HepG2 (cell line): ENCODE data around the gene PDK2. TPM values are rescaled to one million over a fixed set of nuclear protein-coding genes. Genes with fewer than 3 reads are reported as not detected.

Experiments used
- ATM ChIP-seq: fragments of 450-650 bp; IDR thresholded peaks from 2 replicates; pipeline ENCODE4 v1.7.1; 2017; ENCODE audit warnings: mild to moderate bottlenecking, borderline replicate concordance
- CBFB ChIP-seq: sonication (generic); formaldehyde crosslinking; IDR thresholded peaks from 2 replicates; pipeline ENCODE4 v1.4.0; 2020; ENCODE audit warnings: missing genetic modification reagents
- CTCF ChIP-seq: sonication (generic); formaldehyde crosslinking; IDR thresholded peaks from 2 replicates; pipeline ENCODE4 v1.5.0; 2020; ENCODE audit warnings: mild to moderate bottlenecking, missing genetic modification reagents, moderate library complexity
- DPF2 ChIP-seq: sonication (generic); formaldehyde crosslinking; IDR thresholded peaks from 2 replicates; pipeline ENCODE4 v1.4.0; 2020; ENCODE audit warnings: mild to moderate bottlenecking, low read depth, missing genetic modification reagents, borderline replicate concordance
- HNF1A ChIP-seq, 2 experiments: sonication (generic) in 1 of 2; formaldehyde crosslinking in 1 of 2; IDR thresholded peaks; 2 replicates each; pipeline versions ENCODE4 v1.4.0 to v1.6.1; 2016 to 2020; ENCODE audit warnings: borderline replicate concordance in 1 of 2, low read depth in 1 of 2, mild to moderate bottlenecking in 1 of 2, missing genetic modification reagents in 1 of 2
- HOXA3 ChIP-seq: sonication (generic); formaldehyde crosslinking; IDR thresholded peaks from 2 replicates; pipeline ENCODE4 v1.5.0; 2020; ENCODE audit warnings: missing genetic modification reagents
- KAT8 ChIP-seq: IDR thresholded peaks from 2 replicates; pipeline ENCODE4 v1.6.1; 2016; ENCODE audit warnings: missing genetic modification reagents, missing compliant biosample characterization
- KLF13 ChIP-seq: sonication (generic); formaldehyde crosslinking; IDR thresholded peaks from 2 replicates; pipeline ENCODE4 v1.4.0; 2020; ENCODE audit warnings: mild to moderate bottlenecking, missing genetic modification reagents
- REL ChIP-seq: sonication (generic); formaldehyde crosslinking; conservative IDR thresholded peaks from 2 replicates; pipeline ENCODE4 v1.8.0; 2022; ENCODE audit warnings: mild to moderate bottlenecking, missing genetic modification reagents, moderate library complexity
- TARDBP ChIP-seq: sonication (generic); formaldehyde crosslinking; IDR thresholded peaks from 2 replicates; pipeline ENCODE4 v1.8.0; 2022; ENCODE audit warnings: mild to moderate bottlenecking, missing genetic modification reagents
- ZFP36L2 ChIP-seq: sonication (generic); formaldehyde crosslinking; IDR thresholded peaks from 2 replicates; pipeline ENCODE4 v1.4.0; 2020; ENCODE audit warnings: missing genetic modification reagents
- ZFYVE20 ChIP-seq: sonication (generic); formaldehyde crosslinking; IDR thresholded peaks from 2 replicates; pipeline ENCODE4 v1.8.0; 2023; ENCODE audit warnings: low read depth, mild to moderate bottlenecking, moderate library complexity, missing genetic modification reagents, borderline replicate concordance
- ZNF143 ChIP-seq: sonication (generic); formaldehyde crosslinking; IDR thresholded peaks from 2 replicates; pipeline ENCODE4 v1.4.0; 2020; ENCODE audit warnings: missing genetic modification reagents
- ZNF207 ChIP-seq: fragments of 450-650 bp; IDR thresholded peaks from 2 replicates; pipeline ENCODE4 v1.6.1; 2016; ENCODE audit warnings: antibody characterized with exemption, borderline replicate concordance
- ZNF234 ChIP-seq: sonication (generic); formaldehyde crosslinking; conservative IDR thresholded peaks from 2 replicates; pipeline ENCODE4 v1.5.1; 2020; ENCODE audit warnings: mild to moderate bottlenecking, missing genetic modification reagents
- ZNF256 ChIP-seq: sonication (generic); formaldehyde crosslinking; conservative IDR thresholded peaks from 2 replicates; pipeline ENCODE4 v1.4.0; 2020; ENCODE audit warnings: missing genetic modification reagents
- ZNF337 ChIP-seq: sonication (generic); formaldehyde crosslinking; IDR thresholded peaks from 2 replicates; pipeline ENCODE4 v1.5.1; 2020; ENCODE audit warnings: missing genetic modification reagents, low read depth, mild to moderate bottlenecking, borderline replicate concordance
- ZNF460 ChIP-seq: sonication (generic); formaldehyde crosslinking; IDR thresholded peaks from 2 replicates; pipeline ENCODE4 v1.5.1; 2020; ENCODE audit warnings: missing genetic modification reagents, mild to moderate bottlenecking, borderline replicate concordance
- ZNF607 ChIP-seq: sonication (generic); formaldehyde crosslinking; IDR thresholded peaks from 2 replicates; pipeline ENCODE4 v1.5.1; 2020; ENCODE audit warnings: missing genetic modification reagents, mild to moderate bottlenecking, borderline replicate concordance
- ZNF713 ChIP-seq: sonication (generic); formaldehyde crosslinking; IDR thresholded peaks from 2 replicates; pipeline ENCODE4 v1.4.0; 2020; ENCODE audit warnings: mild to moderate bottlenecking, missing genetic modification reagents
- ZNF800 ChIP-seq: sonication (generic); formaldehyde crosslinking; IDR thresholded peaks from 2 replicates; pipeline ENCODE4 v1.4.0; 2020; ENCODE audit warnings: missing genetic modification reagents
- polyA plus RNA-seq, 8 experiments: library from polyadenylated mRNA; depleted of rRNA in 3 of 8; stranded (reverse) in 7 of 8; unstranded in 1 of 8; fragments of >200 nt; fragmentation: Illumina TruSeq in 4 of 8; extraction: Trizol in 4 of 8; gene quantifications; 2 replicates each; pipeline versions ENCODE4 v1.2.1 to v1.2.3, GENCODE V29; 2011 to 2016; ENCODE audit warnings: low read depth in 4 of 8, missing spikeins in 1 of 8, mixed read lengths in 1 of 8; ENCODE audit not compliant: insufficient read depth in 1 of 8
- total RNA-seq, 5 experiments: library from RNA; depleted of rRNA; stranded (reverse); fragments of >200 nt; fragmentation: Illumina TruSeq; extraction: Trizol; gene quantifications; 2 replicates each; pipeline ENCODE4 v1.2.3, GENCODE V29; 2016; ENCODE audit warnings: low read depth in 1 of 5
- TF ChIP-seq, protein P1 (sequence below): sonication (generic); formaldehyde crosslinking; IDR thresholded peaks from 2 replicates; pipeline ENCODE4 v1.4.0; 2020; ENCODE audit warnings: mild to moderate bottlenecking, missing genetic modification reagents

PDK2 gene
- total and polyA plus RNA-seq, 2 of the 13 experiments (the other 11 are each of a cell fraction or from before 2014, with no cell fraction given): 18.5 to 59.7 TPM

DNA sequence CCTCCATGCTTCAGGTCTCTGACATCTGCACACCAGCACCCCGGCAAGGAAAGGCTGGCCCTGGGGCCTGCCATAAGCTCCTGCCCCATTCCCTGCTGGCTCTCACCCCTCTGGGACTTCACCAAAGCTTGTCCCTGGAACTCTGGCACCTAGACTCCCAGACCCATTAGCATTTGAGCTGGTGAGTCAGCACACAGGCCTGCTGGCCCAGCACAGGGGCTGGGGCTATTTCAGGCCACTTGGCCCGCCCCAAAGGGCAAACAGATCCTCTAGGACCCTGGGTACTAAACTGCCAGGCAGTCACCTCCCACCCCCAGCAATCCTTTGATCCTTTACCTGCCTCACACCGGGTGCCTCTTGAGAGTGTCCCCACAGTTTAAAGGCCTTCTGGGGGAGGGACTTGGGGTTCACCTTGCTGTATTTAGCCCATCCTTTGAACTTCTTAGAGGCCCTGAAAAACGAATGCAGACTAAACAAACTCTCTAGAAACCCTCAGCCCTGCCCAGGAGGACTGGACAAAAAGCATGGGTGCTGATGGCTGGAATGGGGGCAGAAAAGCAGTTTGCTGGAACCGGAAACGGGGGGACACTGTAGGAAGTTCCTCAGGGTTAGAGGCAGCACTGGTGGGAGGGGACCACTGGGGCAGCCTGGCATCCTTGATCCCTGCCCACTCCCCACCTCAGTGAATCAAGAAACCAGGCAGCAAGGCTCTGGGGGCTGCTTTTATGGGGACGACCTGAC lies 38.0 kb downstream of the PDK2 start (continued):
- TF ChIP-seq CTCF (CRISPR knock-in tag) (no peak), ZFP36L2 (CRISPR knock-in tag) (no peak), ZNF234 (CRISPR knock-in tag) (no peak), ZNF460 (no peak), CBFB (CRISPR knock-in tag) (no peak), KLF13 (no peak), KAT8 (peak; percentile 42), HOXA3 (CRISPR knock-in tag) (peak; percentile 64), ZFYVE20 (CRISPR knock-in tag) (no peak), TARDBP (CRISPR knock-in tag) (peak; percentile 56), ZNF143 (CRISPR knock-in tag) (peak; percentile 59), ZNF207 (no peak), DPF2 (CRISPR knock-in tag) (peak; percentile 34; the same call in 1 of the 2 replicates), ZNF607 (no peak), HNF1A (IDR thresholded peaks at IDR 0.05; ENCODE audit: low read depth) (no peak), HNF1A (CRISPR knock-in tag; IDR thresholded peaks at IDR 0.05; ENCODE audit: borderline replicate concordance) (peak; percentile 27; the same call in 1 of the 2 replicates), ZNF713 (CRISPR knock-in tag) (no peak), ZNF256 (CRISPR knock-in tag) (no peak), ZNF337 (CRISPR knock-in tag) (no peak), REL (CRISPR knock-in tag) (no peak), ATM (no peak), ZNF800 (CRISPR knock-in tag) (0 out of 2 replicates have a peak, but pooled peaks have one; percentile 63)
- TF ChIP-seq, protein P1, sequence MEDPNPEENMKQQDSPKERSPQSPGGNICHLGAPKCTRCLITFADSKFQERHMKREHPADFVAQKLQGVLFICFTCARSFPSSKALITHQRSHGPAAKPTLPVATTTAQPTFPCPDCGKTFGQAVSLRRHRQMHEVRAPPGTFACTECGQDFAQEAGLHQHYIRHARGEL (CRISPR knock-in tag): no peak
